H1 (cell line): ENCODE results near the gene RNF130. TPM values are rescaled to one million over a fixed set of nuclear protein-coding genes. Genes with fewer than 3 reads are reported as not detected.

Experiments
- CTCF ChIA-PET: fragments of 300-600 bp; sonication (Branson Sonifier 250); formaldehyde crosslinking; loops from one replicate; lab custom pipeline; 2021; ENCODE audit not compliant: partially characterized antibody; lab: Charles Lee
- POLR2A ChIA-PET: fragments of 300-600 bp; sonication (Branson Sonifier 250); formaldehyde crosslinking; loops from one replicate; lab custom pipeline; 2021; ENCODE audit warnings: inconsistent platforms; ENCODE audit not compliant: partially characterized antibody; lab: Charles Lee
- DNase-seq, 2 experiments: peaks; one replicate each; pipeline versions ENCODE4 v3.0.0 to v3.0.0-alpha.2; 2010 to 2022; ENCODE audit warnings: low spot score in 2 of 2, low read depth in 1 of 2, mixed read lengths in 1 of 2
- FAIRE-seq: peaks from 2 replicates; lab custom pipeline; 2011; peaks lifted over from hg19 to GRCh38; lab: Jason Lieb, UNC
- H2AFZ ChIP-seq: 2 replicates; pipeline ENCODE4 v1.8.1; 2012; ENCODE audit warnings: low read length, inconsistent platforms
- H2AK5ac ChIP-seq: 2 replicates; pipeline ENCODE4 v1.6.1; 2013; ENCODE audit warnings: low read depth, low read length
- H2BK120ac ChIP-seq: replicated peaks from 2 replicates; pipeline ENCODE3; 2013; ENCODE audit warnings: low read depth, low read length, inconsistent platforms
- H2BK12ac ChIP-seq: 2 replicates; pipeline ENCODE4 v1.6.1; 2013; ENCODE audit warnings: low read depth, low read length
- H2BK15ac ChIP-seq: 2 replicates; pipeline ENCODE4 v1.6.1; 2013; ENCODE audit warnings: low read length
- H2BK20ac ChIP-seq: 2 replicates; pipeline ENCODE4 v1.6.1; 2013; ENCODE audit warnings: low read length
- H2BK5ac ChIP-seq: 2 replicates; pipeline ENCODE4 v1.6.1; 2013; ENCODE audit warnings: low read depth, low read length
- H3K14ac ChIP-seq: 2 replicates; pipeline ENCODE4 v1.6.1; 2013; ENCODE audit warnings: inconsistent platforms; ENCODE audit not compliant: insufficient read length
- H3K18ac ChIP-seq: 2 replicates; pipeline ENCODE4 v1.6.1; 2013; ENCODE audit warnings: low read length; ENCODE audit errors: extremely low read depth
- H3K23ac ChIP-seq: 2 replicates; pipeline ENCODE4 v1.6.1; 2013; ENCODE audit warnings: inconsistent platforms; ENCODE audit not compliant: insufficient read length
- H3K23me2 ChIP-seq: 2 replicates; pipeline ENCODE4 v1.6.1; 2013; ENCODE audit warnings: low read depth, low read length
- H3K27ac ChIP-seq: 2 replicates; pipeline ENCODE4 v1.6.1; 2011; ENCODE audit warnings: low read depth, low read length, inconsistent platforms
- H3K27me3 ChIP-seq, 4 experiments: replicated peaks in 1 of 4; 1 replicate in 1 of 4; 2 replicates in 3 of 4; pipeline versions ENCODE4 v1.6.1 to v1.8.1; 2011 to 2013; ENCODE audit warnings: low read length in 3 of 4, mild to moderate bottlenecking in 3 of 4, inconsistent platforms in 2 of 4, mixed read lengths in 2 of 4, moderate library complexity in 1 of 4; ENCODE audit not compliant: control insufficient read depth in 3 of 4, insufficient read depth in 3 of 4; ENCODE audit errors: extremely low read depth in 1 of 4
- H3K36me3 ChIP-seq, 4 experiments: 2 replicates each; pipeline versions ENCODE4 v1.6.1 to v1.8.1; 2011 to 2013; ENCODE audit warnings: mild to moderate bottlenecking in 4 of 4, low read length in 3 of 4, moderate library complexity in 2 of 4, control low read depth in 1 of 4, inconsistent platforms in 1 of 4; ENCODE audit not compliant: insufficient read depth in 4 of 4, control insufficient read depth in 2 of 4
- H3K4ac ChIP-seq: replicated peaks from 2 replicates; pipeline ENCODE3; 2013; ENCODE audit warnings: low read length, low read depth, mixed read lengths, inconsistent platforms; ENCODE audit not compliant: insufficient read length
- H3K4me1 ChIP-seq, 4 experiments: replicated peaks in 1 of 4; 1 replicate in 1 of 4; 2 replicates in 3 of 4; pipeline versions ENCODE4 v1.6.1 to v1.8.1; 2011 to 2013; ENCODE audit warnings: low read length in 3 of 4, inconsistent platforms in 2 of 4, mixed read lengths in 1 of 4; ENCODE audit not compliant: insufficient read depth in 4 of 4, control insufficient read depth in 3 of 4
- H3K4me2 ChIP-seq, 2 experiments: 2 replicates each; pipeline versions ENCODE4 v1.6.1 to v1.8.1; 2011 to 2013; ENCODE audit warnings: low read depth in 2 of 2, low read length in 2 of 2, control low read depth in 1 of 2, inconsistent platforms in 1 of 2, mild to moderate bottlenecking in 1 of 2; ENCODE audit not compliant: insufficient read depth in 1 of 2
- H3K4me3 ChIP-seq, 4 experiments: fragments of 200-600, 300-600 bp in 1 of 4; sonication (generic), shearing (Covaris generic), sonication (Bioruptor Twin) in 1 of 4; 2 replicates each; pipeline versions ENCODE4 v1.5.1 to v1.8.1; 2011 to 2016; ENCODE audit warnings: low read length in 4 of 4, low read depth in 3 of 4, control low read depth in 2 of 4, inconsistent platforms in 2 of 4, mild to moderate bottlenecking in 2 of 4, mixed read lengths in 1 of 4, moderate library complexity in 1 of 4; ENCODE audit not compliant: insufficient read depth in 2 of 4; ENCODE audit errors: extremely low read depth in 1 of 4
- H3K56ac ChIP-seq: replicated peaks from 2 replicates; pipeline ENCODE3; 2013; ENCODE audit warnings: low read depth, mild to moderate bottlenecking, mixed read lengths, low read length, inconsistent platforms; ENCODE audit not compliant: insufficient read length
- H3K79me1 ChIP-seq: 2 replicates; pipeline ENCODE4 v1.6.1; 2013; ENCODE audit warnings: low read depth, low read length, control low read depth
- H3K79me2 ChIP-seq, 2 experiments: 2 replicates each; pipeline versions ENCODE4 v1.6.1 to v1.8.1; 2012 to 2013; ENCODE audit warnings: low read length in 2 of 2, mild to moderate bottlenecking in 2 of 2, inconsistent platforms in 1 of 2; ENCODE audit not compliant: insufficient read depth in 2 of 2, control insufficient read depth in 1 of 2
- H3K9ac ChIP-seq, 4 experiments: replicated peaks in 1 of 4; 1 replicate in 1 of 4; 2 replicates in 3 of 4; pipeline versions ENCODE4 v1.6.1 to v1.8.1; 2011 to 2013; ENCODE audit warnings: low read depth in 3 of 4, low read length in 3 of 4, control low read depth in 2 of 4, mild to moderate bottlenecking in 2 of 4, moderate library complexity in 2 of 4, inconsistent platforms in 1 of 4; ENCODE audit errors: extremely low read depth in 1 of 4
- H3K9me3 ChIP-seq, 2 experiments: 2 replicates each; pipeline versions ENCODE4 v1.6.1 to v1.8.1; 2012 to 2013; ENCODE audit warnings: mild to moderate bottlenecking in 2 of 2, moderate library complexity in 2 of 2, control low read depth in 1 of 2, inconsistent platforms in 1 of 2, low read depth in 1 of 2, low read length in 1 of 2, mixed read lengths in 1 of 2; ENCODE audit not compliant: insufficient read depth in 2 of 2
- H4K20me1 ChIP-seq, 2 experiments: replicated peaks in 1 of 2; 2 replicates each; pipeline versions ENCODE3 to v1.8.1; 2011 to 2013; ENCODE audit warnings: inconsistent platforms in 2 of 2, low read length in 2 of 2, mild to moderate bottlenecking in 1 of 2; ENCODE audit not compliant: insufficient read depth in 2 of 2, control insufficient read depth in 1 of 2
- H4K5ac ChIP-seq: 2 replicates; pipeline ENCODE4 v1.6.1; 2013; ENCODE audit warnings: low read length, low read depth, mixed read lengths, inconsistent platforms; ENCODE audit not compliant: insufficient read length
- H4K8ac ChIP-seq: 2 replicates; pipeline ENCODE4 v1.8.0; 2013; ENCODE audit warnings: mild to moderate bottlenecking, moderate library complexity, low read length, inconsistent platforms; ENCODE audit not compliant: insufficient read depth; ENCODE audit errors: extremely low read depth
- H4K91ac ChIP-seq: replicated peaks from 2 replicates; pipeline ENCODE3; 2013; ENCODE audit warnings: low read length, mixed read lengths, inconsistent platforms; ENCODE audit not compliant: insufficient read length
- BCL11A ChIP-seq, 2 experiments: IDR thresholded peaks; one replicate each; pipeline ENCODE4 v1.6.1; 2011; ENCODE audit warnings: low read depth in 2 of 2, low read length in 2 of 2, mild to moderate bottlenecking in 2 of 2
- CBX5 ChIP-seq: fragments of 300-800, 300-1000 bp; sonication (generic); IDR thresholded peaks from 2 replicates; pipeline ENCODE4 v1.7.1; 2016; ENCODE audit warnings: antibody characterized with exemption, low read length, low read depth
- CEBPB ChIP-seq: IDR thresholded peaks from 2 replicates; pipeline ENCODE4 v1.6.1; 2012; ENCODE audit warnings: low read depth, low read length
- CHD2 ChIP-seq: IDR thresholded peaks from 2 replicates; pipeline ENCODE4 v1.6.1; 2012; ENCODE audit warnings: low read length, improper control_type of control experiment
- EZH2 ChIP-seq: fragments of 200-600 bp; sonication (generic); IDR thresholded peaks from 2 replicates; pipeline ENCODE4 v1.7.1; 2012; ENCODE audit warnings: low read depth, mild to moderate bottlenecking, moderate library complexity, low read length, inconsistent platforms; ENCODE audit not compliant: severe bottlenecking
- GABPA ChIP-seq: IDR thresholded peaks from 2 replicates; pipeline ENCODE4 v1.6.1; 2011; ENCODE audit warnings: mild to moderate bottlenecking, low read length, moderate library complexity, borderline replicate concordance; ENCODE audit not compliant: insufficient read depth
- JUND ChIP-seq: IDR thresholded peaks from 2 replicates; pipeline ENCODE4 v1.6.1; 2011; ENCODE audit warnings: mild to moderate bottlenecking, improper control_type of control experiment, low read length
- PHF8 ChIP-seq: fragments of 200-600 bp; sonication (generic); conservative IDR thresholded peaks from 2 replicates; pipeline ENCODE4 v1.7.1; 2012; ENCODE audit warnings: low read depth, mild to moderate bottlenecking, inconsistent platforms, low read length, moderate library complexity
- RFX5 ChIP-seq: IDR thresholded peaks from 2 replicates; pipeline ENCODE4 v1.6.1; 2011; ENCODE audit warnings: low read depth, low read length, improper control_type of control experiment, borderline replicate concordance
- SIN3A ChIP-seq, 2 experiments: IDR thresholded peaks in 1 of 2; conservative IDR thresholded peaks in 1 of 2; 2 replicates each; pipeline ENCODE4 v1.6.1; 2011 to 2012; ENCODE audit warnings: low read length in 2 of 2, improper control_type of control experiment in 1 of 2, low read depth in 1 of 2, mild to moderate bottlenecking in 1 of 2
- SIX5 ChIP-seq: IDR thresholded peaks from 2 replicates; pipeline ENCODE4 v1.6.1; 2011; ENCODE audit warnings: mild to moderate bottlenecking, low read depth, low read length
- SRF ChIP-seq: IDR thresholded peaks from 2 replicates; pipeline ENCODE4 v1.6.1; 2011; ENCODE audit warnings: mild to moderate bottlenecking, low read depth, low read length, moderate library complexity
- TBP ChIP-seq: IDR thresholded peaks from 2 replicates; pipeline ENCODE4 v1.6.1; 2011; ENCODE audit warnings: low read depth, low read length, improper control_type of control experiment
- WGBS, 2 experiments: shearing (Covaris generic) in 1 of 2; methylation state at CpG; one replicate each; pipeline versions ENCODE4 v1.1.6 to v1.1.7; 2013 to 2015; ENCODE audit warnings: low lambda C conversion rate in 2 of 2, mixed read lengths in 2 of 2, inconsistent platforms in 1 of 2, low coverage in 1 of 2, missing lambda C conversion rate in 1 of 2; ENCODE audit not compliant: insufficient replicate concordance in 2 of 2, insufficient coverage in 1 of 2, insufficient read length in 1 of 2; ENCODE audit errors: extremely low coverage in 1 of 2, missing lambda C conversion rate in 1 of 2; 5-methylcytosine and 5-hydroxymethylcytosine counted together
- polyA plus RNA-seq, 7 experiments: library from polyadenylated mRNA; depleted of rRNA in 3 of 7; stranded (reverse) in 5 of 7; unstranded in 2 of 7; fragments of >200 nt in 5 of 7; fragments of 200-250 nt in 2 of 7; gene quantifications; 1 replicate in 5 of 7; 2 replicates in 1 of 7; 4 replicates in 1 of 7; pipeline versions ENCODE4 v1.2.1 to v1.2.3, GENCODE V29; 2011 to 2013; ENCODE audit warnings: missing spikeins in 2 of 7, mixed read lengths in 2 of 7
- total RNA-seq: library from RNA; stranded (reverse); fragmentation: NEBNext Ultra II Directional; extraction: Animal tissue kit (Norgen Biotek cat#: 25700); gene quantifications from 2 replicates; pipeline ENCODE4 v1.2.1, GENCODE V29; 2021

Gene RNF130
- total and polyA plus RNA-seq, 2 of the 8 experiments (the other 6 are each of a cell fraction or from before 2014, with no cell fraction given) = 65.1 to 70.0 TPM

DNA sequence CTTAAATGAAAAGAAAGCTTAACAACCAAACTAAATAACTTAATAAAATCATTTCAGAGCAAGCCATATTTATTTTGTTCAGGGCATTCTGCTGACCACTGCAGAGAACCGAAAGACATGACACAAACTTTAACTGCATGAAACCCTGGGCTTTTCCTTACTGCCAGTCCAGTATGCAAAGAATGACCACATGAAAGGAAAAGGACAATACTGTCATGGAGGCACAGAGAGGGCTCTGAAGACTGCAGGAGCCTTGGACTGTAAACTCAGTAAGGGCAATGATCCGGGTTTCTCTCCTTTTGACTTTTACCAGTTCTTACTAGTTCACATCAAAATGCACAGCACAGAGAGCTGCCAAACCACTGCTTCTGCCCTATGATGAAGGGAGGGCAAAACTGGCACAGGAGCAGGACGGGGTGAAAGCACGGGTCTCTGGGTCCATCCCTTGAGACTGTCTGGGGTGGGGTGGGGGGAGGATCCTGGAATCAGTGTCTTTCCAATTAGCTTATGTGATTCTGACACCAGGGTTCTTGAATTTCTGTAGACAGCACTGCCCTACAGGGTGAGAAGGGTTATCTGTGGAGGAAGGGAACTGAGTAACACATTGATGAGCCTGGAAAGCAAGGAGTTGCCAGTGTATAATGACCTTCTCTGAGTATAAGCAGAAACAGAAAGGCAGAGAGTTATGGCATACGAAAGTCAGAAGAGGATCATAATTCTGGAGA is 44.7 kb downstream of the RNF130 start:
- Histone ChIP-seq H3K27me3 (no peaks in the 10 kb centered on the region), H2BK120ac (no peak overlapping the region), H3K23ac (no peak overlapping the region), H4K91ac (no peak overlapping the region), H2BK12ac (no peak overlapping the region), H3K9me3 (no peaks in the 10 kb centered on the region), H2AFZ (no peak overlapping the region), H4K20me1 (peaks cover 3 to 11% of the 10 kb centered on the region in 2 experiments), H3K4me3 (no peak overlapping the region), H3K79me1 (peaks cover 3% of the 10 kb centered on the region; the same call in 1 of the 2 replicates), H3K79me2 (peaks cover 0 to 20% of the 10 kb centered on the region in 2 experiments; a peak in 1 of 4 replicates), H3K9ac (no peak overlapping the region), H4K5ac (no peak overlapping the region), H2BK20ac (no peak overlapping the region), H3K23me2 (no peaks in the 10 kb centered on the region), H2BK5ac (no peak overlapping the region), H3K36me3 (peaks cover 0 to 5% (median 0%) of the 10 kb centered on the region in 4 experiments; a peak in 2 of 8 replicates), H2BK15ac (no peak overlapping the region), H3K18ac (no peak overlapping the region), H3K56ac (no peak overlapping the region), H4K8ac (no peak overlapping the region), H3K4ac (no peak overlapping the region), H2AK5ac (no peak overlapping the region), H3K4me1 (peaks cover 0 to 3% (median 2%) of the 10 kb centered on the region in 4 experiments; a peak in 4 of 7 replicates), H3K27ac (no peak overlapping the region), H3K4me2 (no peak overlapping the region), H3K14ac (no peak overlapping the region)
- DNase-seq = no peak
- 69% methylated on average over 5 of the region's 5 CpGs; no CpG with 5 or more reads in 1 of the 2 experiments for WGBS, 2 experiments
- no peak for FAIRE-seq
- ChIA-PET POLR2A (interaction anchor here (1.4 kb wide), 1 partner anchor 19 kb away, joined by 4 read pairs; no protein-coding TSS in a partner anchor), CTCF (interaction anchor here (0.9 to 2.2 kb wide), 5 partner anchors 8 to 61 kb away, joined by 3 to 6 read pairs (median 3); no protein-coding TSS in a partner anchor)
- TF ChIP-seq CEBPB (no peak), CBX5 (no peak), SIX5 (no peak), PHF8 (no peak), CHD2 (no peak), JUND (no peak), TBP (no peak), EZH2 (no peak), SRF (no peak), RFX5 (no peak), SIN3A (conservative IDR thresholded peaks at IDR 0.05 in 1 of 2, IDR thresholded peaks at IDR 0.05 in 1 of 2; ENCODE audit: low read depth in 1 of 2, low read length in 2 of 2) (no peak), GABPA (no peak), BCL11A (IDR thresholded peaks at IDR 0.05; ENCODE audit: low read depth in 2 of 2, low read length in 2 of 2) (no peak)
